ENCODE data around the gene SLC25A20.
A peak's percentile ranks its signal among the peaks of the same experiment; 100 is the strongest.

SLC25A20 gene

GRCh38 chr3:48897460-48898376, 964 bp downstream of the SLC25A20 start:
- no peak for DNase-seq (ENCODE audit: low read depth)

GRCh38 chr3:48896936-48897335, 1.7 kb downstream of the SLC25A20 start:
- no peak for DNase-seq (ENCODE audit: low read depth)

GRCh38 chr3:48894516-48894915, 4.2 kb downstream of the SLC25A20 start:
- no peak for DNase-seq (ENCODE audit: low read depth)

- no peak for DNase-seq (ENCODE audit: low read depth)
Observed at GRCh38 chr3:48891606-48892005, 7.1 kb downstream of the SLC25A20 start.

- no peak for DNase-seq (ENCODE audit: low read depth)
Observed at GRCh38 chr3:48885753-48886152, 12.9 kb downstream of the SLC25A20 start.

GRCh38 chr3:48881652-48882114, 17.0 kb downstream of the SLC25A20 start:
- no peak for DNase-seq (ENCODE audit: low read depth)

GRCh38 chr3:48881006-48881405, 17.7 kb downstream of the SLC25A20 start:
- DNase-seq (ENCODE audit: low read depth) = no peak

GRCh38 chr3:48879994-48880377, 18.7 kb downstream of the SLC25A20 start:
- DNase-seq (ENCODE audit: low read depth) = no peak

GRCh38 chr3:48879307-48879993, 19.2 kb downstream of the SLC25A20 start:
- no peak for DNase-seq (ENCODE audit: low read depth)

GRCh38 chr3:48877671-48878070, 21.0 kb downstream of the SLC25A20 start:
- DNase-seq (ENCODE audit: low read depth) = no peak

- no peak for DNase-seq (ENCODE audit: low read depth)
Observed at GRCh38 chr3:48863122-48863521, 35.6 kb downstream of the SLC25A20 start.

- no peak for DNase-seq (ENCODE audit: low read depth)
Observed at GRCh38 chr3:48859206-48859605, 39.5 kb downstream of the SLC25A20 start.

GRCh38 chr3:48858709-48859108, 40.0 kb downstream of the SLC25A20 start:
- DNase-seq (ENCODE audit: low read depth) = no peak

GRCh38 chr3:48857641-48858040, 41.0 kb downstream of the SLC25A20 start:
- no peak for DNase-seq (ENCODE audit: low read depth)

- no peak for DNase-seq (ENCODE audit: low read depth)
Observed at GRCh38 chr3:48856469-48856868, 42.2 kb downstream of the SLC25A20 start.

- DNase-seq (ENCODE audit: low read depth) = no peak
Observed at GRCh38 chr3:48855681-48856447, 42.8 kb downstream of the SLC25A20 start.

GRCh38 chr3:48852151-48852550, 46.5 kb downstream of the SLC25A20 start:
- no peak for DNase-seq (ENCODE audit: low read depth)

- DNase-seq (ENCODE audit: low read depth) = no peak
Observed at GRCh38 chr3:48851407-48851806, 47.3 kb downstream of the SLC25A20 start.

- no peak for DNase-seq (ENCODE audit: low read depth)
Observed at GRCh38 chr3:48848816-48849515, 49.7 kb downstream of the SLC25A20 start.

GRCh38 chr3:48847504-48848423, 50.9 kb downstream of the SLC25A20 start, which contains the start of gene PRKAR2A:
TSS of gene PRKAR2A (minus strand) at chr3:48847874. CDS start at chr3:48847596, 278 bp downstream.
- peak; percentile 66 for DNase-seq (ENCODE audit: low read depth)
